HCT116 (cell line): Measurements from ENCODE around the gene EFCAB8. TPM values are rescaled to one million over a fixed set of nuclear protein-coding genes. Genes with fewer than 3 reads are reported as not detected.

Source experiments
- ATAC-seq: fragments of 200-7000 bp; cut with Tn5 transposase; 2 replicates; pipeline ENCODE4 v1.9.1; 2020; ENCODE audit warnings: mild to moderate bottlenecking, moderate library complexity
- BruUV-seq: library from RNA; stranded (reverse); fragments of 400-500 nt; replicated peaks from 2 replicates; lab custom pipeline; 2021; lab: Mats Ljungman, UMichigan
- CTCF ChIA-PET: fragments of 300-600 bp; sonication (Branson Sonifier 250); formaldehyde crosslinking; loops from one replicate; lab custom pipeline; 2021; ENCODE audit warnings: antibody characterized with exemption; lab: Charles Lee
- POLR2A ChIA-PET: fragments of 300-600, 350-600 bp; sonication (Branson Sonifier 250); formaldehyde crosslinking; loops from one replicate; lab custom pipeline; 2021; ENCODE audit warnings: antibody characterized with exemption; lab: Charles Lee
- RAD21 ChIA-PET, 2 experiments: fragments of 300-600 bp; sonication (Branson Sonifier 250); formaldehyde crosslinking; loops; one replicate each; lab custom pipeline; 2023; ENCODE audit warnings: low total read pairs in 2 of 2; ENCODE audit not compliant: uncharacterized antibody in 2 of 2, unreplicated experiment in 2 of 2, low non-redundant PET in 1 of 2; lab: Charles Lee
- DNase-seq: peaks from one replicate; pipeline ENCODE4 v3.0.0-alpha.2; 2010; ENCODE audit warnings: low read depth, low spot score
- H2AFZ ChIP-seq: fragments of 200-600 bp; shearing (Covaris generic), sonication (generic); 2 replicates; pipeline ENCODE4 v1.6.1; 2017; ENCODE audit warnings: low read depth, mixed run types, mixed read lengths, antibody characterized with exemption, low read length; ENCODE audit not compliant: poor library complexity, severe bottlenecking
- H3K27ac ChIP-seq: 2 replicates; pipeline ENCODE4 v1.5.1; 2012; ENCODE audit warnings: low read depth, low read length
- H3K27me3 ChIP-seq: fragments of 200-600 bp; sonication (generic); 2 replicates; pipeline ENCODE4 v1.6.1; 2016; ENCODE audit warnings: mixed run types, low read length, mixed read lengths; ENCODE audit not compliant: insufficient read depth
- H3K36me3 ChIP-seq, 2 experiments: fragments of 200-500 bp in 1 of 2; fragments of 200-600 bp in 1 of 2; sonication (Bioruptor generic) in 1 of 2; sonication (generic) in 1 of 2; 2 replicates each; pipeline versions ENCODE4 v1.5.1 to v1.6.1; 2014 to 2016; ENCODE audit warnings: low read length in 2 of 2, inconsistent platforms in 1 of 2, mixed read lengths in 1 of 2, mixed run types in 1 of 2; ENCODE audit not compliant: insufficient read depth in 2 of 2, control insufficient read depth in 1 of 2
- H3K4me1 ChIP-seq, 2 experiments: fragments of 200-600 bp in 1 of 2; sonication (generic) in 1 of 2; 2 replicates each; pipeline versions ENCODE4 v1.5.1 to v1.6.1; 2012 to 2017; ENCODE audit warnings: low read length in 2 of 2, inconsistent platforms in 1 of 2, mild to moderate bottlenecking in 1 of 2, mixed read lengths in 1 of 2, mixed run types in 1 of 2, moderate library complexity in 1 of 2; ENCODE audit not compliant: insufficient read depth in 2 of 2, control insufficient read depth in 1 of 2
- H3K4me2 ChIP-seq: fragments of 200-600 bp; sonication (generic); 2 replicates; pipeline ENCODE4 v1.6.1; 2017; ENCODE audit warnings: mixed run types, low read length, mixed read lengths
- H3K4me3 ChIP-seq, 2 experiments: fragments of 200-600 bp in 1 of 2; sonication (generic) in 1 of 2; replicated peaks in 1 of 2; 2 replicates each; pipeline ENCODE4 v1.5.1; 2011 to 2016; ENCODE audit warnings: low read length in 2 of 2, control low read depth in 1 of 2, low read depth in 1 of 2, mild to moderate bottlenecking in 1 of 2, mixed read lengths in 1 of 2, mixed run types in 1 of 2
- H3K79me2 ChIP-seq: fragments of 200-600 bp; sonication (generic); 2 replicates; pipeline ENCODE4 v1.6.1; 2017; ENCODE audit warnings: mild to moderate bottlenecking, mixed run types, low read length, moderate library complexity, mixed read lengths; ENCODE audit not compliant: insufficient read depth
- H3K9ac ChIP-seq: fragments of 200-600 bp; sonication (generic); 2 replicates; pipeline ENCODE4 v1.6.1; 2016; ENCODE audit warnings: low read length, mixed read lengths
- H3K9me2 ChIP-seq: fragments of 200-600 bp; sonication (generic), shearing (Covaris generic); 2 replicates; pipeline ENCODE4 v1.6.1; 2017; ENCODE audit warnings: mixed run types, mild to moderate bottlenecking, moderate library complexity; ENCODE audit not compliant: insufficient read depth
- H3K9me3 ChIP-seq, 2 experiments: fragments of 200-500 bp in 1 of 2; fragments of 200-600 bp in 1 of 2; sonication (Bioruptor generic) in 1 of 2; sonication (generic) in 1 of 2; 2 replicates each; pipeline ENCODE4 v1.6.1; 2014 to 2017; ENCODE audit warnings: low read length in 2 of 2, mixed read lengths in 2 of 2, inconsistent platforms in 1 of 2, low read depth in 1 of 2, mild to moderate bottlenecking in 1 of 2, mixed run types in 1 of 2, moderate library complexity in 1 of 2; ENCODE audit not compliant: control insufficient read depth in 1 of 2, insufficient read depth in 1 of 2
- H4K20me1 ChIP-seq: fragments of 200-600 bp; sonication (generic), shearing (Covaris generic); 2 replicates; pipeline ENCODE4 v1.6.1; 2017; ENCODE audit warnings: mixed run types, mild to moderate bottlenecking, moderate library complexity; ENCODE audit not compliant: insufficient read depth
- CBX3 ChIP-seq: IDR thresholded peaks from 2 replicates; pipeline ENCODE4 v1.6.1; 2012; ENCODE audit warnings: low read depth
- CEBPB ChIP-seq: IDR thresholded peaks from 2 replicates; pipeline ENCODE4 v1.6.1; 2012; ENCODE audit warnings: low read depth
- CTCF ChIP-seq, 3 experiments: fragments of 200-600 bp in 1 of 3; sonication (generic) in 1 of 3; IDR thresholded peaks in 2 of 3; conservative IDR thresholded peaks in 1 of 3; 2 replicates each; pipeline ENCODE4 v1.5.1; 2012 to 2017; ENCODE audit warnings: low read depth in 2 of 3, low read length in 2 of 3, antibody characterized with exemption in 1 of 3, borderline replicate concordance in 1 of 3, control low read depth in 1 of 3, mild to moderate bottlenecking in 1 of 3, mixed read lengths in 1 of 3, mixed run types in 1 of 3, moderate library complexity in 1 of 3; ENCODE audit not compliant: insufficient read depth in 1 of 3
- EGR1 ChIP-seq: IDR thresholded peaks from 2 replicates; pipeline ENCODE4 v1.6.1; 2012; ENCODE audit warnings: low read depth
- ELF1 ChIP-seq: IDR thresholded peaks from 2 replicates; pipeline ENCODE4 v1.6.1; 2012; ENCODE audit warnings: low read depth, borderline replicate concordance
- POLR2AphosphoS5 ChIP-seq: IDR thresholded peaks from 2 replicates; pipeline ENCODE4 v1.6.1; 2011; ENCODE audit warnings: mild to moderate bottlenecking, low read depth, low read length, moderate library complexity
- REST ChIP-seq: IDR thresholded peaks from 2 replicates; pipeline ENCODE4 v1.6.1; 2012; ENCODE audit warnings: low read depth
- SIN3A ChIP-seq: IDR thresholded peaks from 2 replicates; pipeline ENCODE4 v1.6.1; 2012; ENCODE audit warnings: low read depth
- SP1 ChIP-seq: IDR thresholded peaks from 2 replicates; pipeline ENCODE4 v1.6.1; 2012; ENCODE audit warnings: low read depth
- ZNF274 ChIP-seq: fragments of 200-500 bp; sonication (Bioruptor generic); IDR thresholded peaks from 2 replicates; pipeline ENCODE4 v1.6.1; 2014; ENCODE audit warnings: mild to moderate bottlenecking, low read depth, low read length, inconsistent platforms
- intact Hi-C: fragments of 100-400 bp; cut with micrococcal nuclease; formaldehyde crosslinking; loops from 2 replicates; pipeline ENCODE4 v1.10.0; 2022
- total RNA-seq: library from RNA; stranded (reverse); gene quantifications from one replicate; pipeline ENCODE4 v1.2.1, GENCODE V29; 2021; ENCODE audit not compliant: unreplicated experiment
- TF ChIP-seq, protein P1 (sequence below): IDR thresholded peaks from 2 replicates; pipeline ENCODE4 v1.6.1; 2012

The EFCAB8 gene
- total RNA-seq, 1 experiment from 2014 or later, result 0.42 TPM

DNA sequence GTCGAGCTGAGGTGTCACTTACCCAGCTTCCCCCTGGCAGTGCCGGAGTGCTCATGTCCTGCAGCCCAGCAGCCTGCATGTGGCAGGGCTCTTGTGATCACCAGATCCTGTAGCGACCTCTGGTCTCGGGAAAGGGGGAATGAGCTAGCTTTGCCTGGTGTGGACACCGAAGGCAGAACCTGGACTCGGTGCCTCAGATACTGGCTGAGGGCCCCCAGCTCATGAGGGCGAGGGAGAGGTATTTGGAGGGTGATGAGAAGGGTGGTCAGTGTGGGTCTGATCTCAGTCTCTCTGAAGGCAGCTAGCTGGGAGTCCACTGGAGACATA is 119.2 kb downstream of the EFCAB8 start (continued):
- no peak for TF ChIP-seq CTCF (IDR thresholded peaks at IDR 0.05 in 2 of 3, conservative IDR thresholded peaks at IDR 0.05 in 1 of 3; ENCODE audit: borderline replicate concordance in 1 of 3, insufficient read depth in 1 of 3, low read depth in 2 of 3, low read length in 2 of 3)
- TF ChIP-seq SP1, result no peak

DNA sequence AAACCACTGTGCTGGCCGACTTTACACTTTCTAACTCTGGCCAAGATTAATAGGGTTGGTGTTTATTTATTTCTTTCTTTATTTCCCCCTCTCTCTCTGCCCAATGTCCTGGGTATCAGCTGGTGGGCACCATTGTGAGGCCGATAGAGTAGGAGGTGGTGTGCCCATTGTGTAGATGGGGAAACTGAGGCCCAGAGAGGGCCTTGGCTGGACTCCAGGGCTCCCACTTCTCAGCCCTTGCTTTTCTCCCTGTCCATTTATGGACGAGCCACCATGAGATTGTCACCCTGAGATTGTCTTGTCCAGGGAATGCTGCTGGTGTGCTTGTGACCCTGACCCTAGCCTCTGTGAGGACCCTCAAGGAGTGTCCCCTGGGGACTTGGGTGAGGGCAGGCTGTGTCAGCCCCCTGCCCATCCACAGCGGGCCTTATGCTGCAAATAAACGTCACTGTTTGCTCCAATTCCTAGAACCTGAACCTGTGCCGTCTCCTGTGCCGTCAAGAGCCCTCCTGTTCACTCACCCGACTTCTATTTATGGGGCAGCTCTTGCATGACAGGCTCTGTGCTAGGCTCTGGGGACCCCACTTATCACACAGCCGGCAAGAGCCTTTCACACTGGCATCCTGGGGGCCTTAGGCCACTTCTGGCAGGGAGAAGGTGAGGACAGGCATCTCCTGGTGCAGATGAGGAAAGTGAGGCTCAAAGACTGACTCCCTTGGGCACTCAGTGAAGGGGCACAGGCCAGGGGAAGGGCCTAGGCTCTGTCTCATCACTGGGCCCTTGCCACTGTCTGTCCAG is 120.7 kb downstream of the EFCAB8 start:
- ChIA-PET CTCF (no interaction called here), POLR2A (no interaction called here), RAD21 (no interaction called here)
- H2AFZ ChIP-seq, result no peak overlapping the region
- no peak overlapping the region for H3K27ac ChIP-seq
- no peak overlapping the region for H3K4me3 ChIP-seq
- ATAC-seq, result no peak
- H3K9ac ChIP-seq, result no peak overlapping the region
- intact Hi-C loops, result no loop called here
- H3K36me3 ChIP-seq, result no peaks in the 10 kb centered on the region
- TF ChIP-seq CEBPB (no peak), EGR1 (no peak), SIN3A (no peak), POLR2AphosphoS5 (no peak), CBX3 (no peak), REST (no peak), ELF1 (no peak), CTCF (IDR thresholded peaks at IDR 0.05 in 2 of 3, conservative IDR thresholded peaks at IDR 0.05 in 1 of 3; ENCODE audit: borderline replicate concordance in 1 of 3, insufficient read depth in 1 of 3, low read depth in 2 of 3, low read length in 2 of 3) (no peak), ZNF274 (no peak)
- TF ChIP-seq, protein P1, sequence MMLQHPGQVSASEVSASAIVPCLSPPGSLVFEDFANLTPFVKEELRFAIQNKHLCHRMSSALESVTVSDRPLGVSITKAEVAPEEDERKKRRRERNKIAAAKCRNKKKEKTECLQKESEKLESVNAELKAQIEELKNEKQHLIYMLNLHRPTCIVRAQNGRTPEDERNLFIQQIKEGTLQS, result no peak
- TF ChIP-seq, all 23 proteins: peak for 0
- DNase-seq, result no peak
- Histone ChIP-seq H3K79me2 (no peaks in the 10 kb centered on the region), H3K9me3 (no peaks in the 10 kb centered on the region), H4K20me1 (no peaks in the 10 kb centered on the region), H3K9me2 (no peaks in the 10 kb centered on the region), H3K27me3 (no peaks in the 10 kb centered on the region), H3K4me1 (no peaks in the 10 kb centered on the region), H3K4me2 (no peak overlapping the region)
- no TSS peak for BruUV-seq
